ENCODE results near the gene LRRC1. TPM values are rescaled to one million over a fixed set of nuclear protein-coding genes. Genes with fewer than 3 reads are reported as not detected.

LRRC1 gene
- total and polyA plus RNA-seq, 2 of the 13 experiments (the other 11 are each of a cell fraction or from before 2014, with no cell fraction given): 15.6 to 27.7 TPM

DNA sequence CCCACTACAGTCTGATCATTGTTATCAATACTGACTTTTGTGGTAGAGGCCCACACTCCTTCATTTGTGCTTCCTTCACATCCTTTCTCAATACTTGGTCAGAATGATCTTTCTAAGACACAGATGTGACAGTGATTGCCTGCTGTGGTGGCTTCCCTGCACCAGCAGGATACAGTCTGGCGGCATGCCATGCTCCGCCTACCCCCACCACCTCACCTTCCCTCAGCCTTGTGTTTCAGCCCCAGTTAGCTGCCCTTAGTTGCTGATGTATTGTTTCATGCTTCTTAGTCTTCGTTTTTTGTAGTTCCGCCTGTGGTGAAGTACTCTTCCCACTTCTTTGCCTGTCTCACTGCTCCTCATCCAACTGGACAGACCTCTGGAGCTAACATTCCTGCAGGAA is 10.9 kb downstream of the LRRC1 start:
- Histone ChIP-seq H3K4me1 (ENCODE audit: insufficient read depth, low read length) (peaks cover 27% of the 10 kb centered on the region), H4K20me1 (ENCODE audit: insufficient read depth, low read length) (peaks cover 9% of the 10 kb centered on the region), H2AFZ (ENCODE audit: low read length) (no peak overlapping the region), H3K9ac (ENCODE audit: insufficient read depth, low read depth, low read length) (no peak overlapping the region), H3K4me2 (ENCODE audit: low read depth, low read length) (no peak overlapping the region), H3K36me3 (replicated peaks in 1 of 2; ENCODE audit: control insufficient read depth in 1 of 2, insufficient read depth in 2 of 2, low read length in 2 of 2) (peaks cover 3 to 5% of the 10 kb centered on the region in 2 experiments; a peak in 3 of 5 replicates), H3K9me3 (ENCODE audit: low read length) (no peaks in the 10 kb centered on the region), H3K27ac (ENCODE audit: extremely low read length, insufficient read depth, low read length) (no peak overlapping the region), H3K27me3 (ENCODE audit: control insufficient read depth in 1 of 2, insufficient read depth in 2 of 2, low read length in 2 of 2) (no peaks in the 10 kb centered on the region; a peak in 1 of 5 replicates), H3K4me3 (replicated peaks in 1 of 3; ENCODE audit: insufficient read depth in 1 of 3, low read depth in 2 of 3, low read length in 3 of 3) (no peak overlapping the region), H3K79me2 (ENCODE audit: insufficient read depth, low read length) (peaks cover 81% of the 10 kb centered on the region)
- BruUV-seq (replicated peaks): no TSS peak
- TF ChIP-seq CCAR2 (optimal IDR thresholded peaks at IDR 0.05; ENCODE audit: low read depth, low read length) (no peak), RARA (CRISPR knock-in tag; IDR thresholded peaks at IDR 0.05) (no peak), TFDP1 (CRISPR knock-in tag; IDR thresholded peaks at IDR 0.05; ENCODE audit: borderline replicate concordance) (no peak), FOXP4 (CRISPR knock-in tag; IDR thresholded peaks at IDR 0.05) (no peak), ZNF598 (CRISPR knock-in tag; IDR thresholded peaks at IDR 0.05; ENCODE audit: borderline replicate concordance) (no peak), RBM22 (optimal IDR thresholded peaks at IDR 0.05; ENCODE audit: low read length) (no peak), ZFP90 (CRISPR knock-in tag; IDR thresholded peaks at IDR 0.05; ENCODE audit: borderline replicate concordance) (no peak)
- TF ChIP-seq, protein P1, sequence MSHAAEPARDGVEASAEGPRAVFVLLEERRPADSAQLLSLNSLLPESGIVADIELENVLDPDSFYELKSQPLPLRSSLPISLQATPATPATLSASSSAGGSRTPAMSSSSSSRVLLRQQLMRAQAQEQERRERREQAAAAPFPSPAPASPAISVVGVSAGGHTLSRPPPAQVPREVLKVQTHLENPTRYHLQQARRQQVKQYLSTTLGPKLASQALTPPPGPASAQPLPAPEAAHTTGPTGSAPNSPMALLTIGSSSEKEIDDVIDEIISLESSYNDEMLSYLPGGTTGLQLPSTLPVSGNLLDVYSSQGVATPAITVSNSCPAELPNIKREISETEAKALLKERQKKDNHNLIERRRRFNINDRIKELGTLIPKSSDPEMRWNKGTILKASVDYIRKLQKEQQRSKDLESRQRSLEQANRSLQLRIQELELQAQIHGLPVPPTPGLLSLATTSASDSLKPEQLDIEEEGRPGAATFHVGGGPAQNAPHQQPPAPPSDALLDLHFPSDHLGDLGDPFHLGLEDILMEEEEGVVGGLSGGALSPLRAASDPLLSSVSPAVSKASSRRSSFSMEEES (CRISPR knock-in tag; IDR thresholded peaks at IDR 0.05): no peak
- FAIRE-seq (no peak), DNase-seq (ENCODE audit: low spot score) (no peak), ATAC-seq (peak; percentile 45; the same call in 2 of the 3 replicates)
- POLR2A ChIA-PET: interaction anchor here (2.4 kb wide), 1 partner anchor 11 kb away, joined by 15 read pairs; the partner anchor contains the start of gene LRRC1
- CTCF ChIA-PET (ENCODE audit: low intra/inter-chr PET ratio, low total read pairs): no interaction called here
- in situ Hi-C loops (cut with HindIII; ENCODE audit: extremely low pct_ligation_motif_present, low pct_unique_long_range_greater_than_20kb) (no loop called here), intact Hi-C loops (cut with micrococcal nuclease; ENCODE audit: unreplicated experiment) (no loop called here)
- 95% methylated on average over 4 of the region's 4 CpGs for WGBS (ENCODE audit: low lambda C conversion rate)

Data from HepG2 (cell line).